Retina (tissue), 1 donor: ENCODE measurements around the gene SMG6.
"Not testable (repeated sequence)": the region's sequence is repeated elsewhere in the genome, so short reads cannot be mapped to it uniquely, and the experiment has no call there.

Experiments used
- DNase-seq: peaks from one replicate; pipeline ENCODE4 v3.0.0-alpha.2; 2016

Gene SMG6

DNA sequence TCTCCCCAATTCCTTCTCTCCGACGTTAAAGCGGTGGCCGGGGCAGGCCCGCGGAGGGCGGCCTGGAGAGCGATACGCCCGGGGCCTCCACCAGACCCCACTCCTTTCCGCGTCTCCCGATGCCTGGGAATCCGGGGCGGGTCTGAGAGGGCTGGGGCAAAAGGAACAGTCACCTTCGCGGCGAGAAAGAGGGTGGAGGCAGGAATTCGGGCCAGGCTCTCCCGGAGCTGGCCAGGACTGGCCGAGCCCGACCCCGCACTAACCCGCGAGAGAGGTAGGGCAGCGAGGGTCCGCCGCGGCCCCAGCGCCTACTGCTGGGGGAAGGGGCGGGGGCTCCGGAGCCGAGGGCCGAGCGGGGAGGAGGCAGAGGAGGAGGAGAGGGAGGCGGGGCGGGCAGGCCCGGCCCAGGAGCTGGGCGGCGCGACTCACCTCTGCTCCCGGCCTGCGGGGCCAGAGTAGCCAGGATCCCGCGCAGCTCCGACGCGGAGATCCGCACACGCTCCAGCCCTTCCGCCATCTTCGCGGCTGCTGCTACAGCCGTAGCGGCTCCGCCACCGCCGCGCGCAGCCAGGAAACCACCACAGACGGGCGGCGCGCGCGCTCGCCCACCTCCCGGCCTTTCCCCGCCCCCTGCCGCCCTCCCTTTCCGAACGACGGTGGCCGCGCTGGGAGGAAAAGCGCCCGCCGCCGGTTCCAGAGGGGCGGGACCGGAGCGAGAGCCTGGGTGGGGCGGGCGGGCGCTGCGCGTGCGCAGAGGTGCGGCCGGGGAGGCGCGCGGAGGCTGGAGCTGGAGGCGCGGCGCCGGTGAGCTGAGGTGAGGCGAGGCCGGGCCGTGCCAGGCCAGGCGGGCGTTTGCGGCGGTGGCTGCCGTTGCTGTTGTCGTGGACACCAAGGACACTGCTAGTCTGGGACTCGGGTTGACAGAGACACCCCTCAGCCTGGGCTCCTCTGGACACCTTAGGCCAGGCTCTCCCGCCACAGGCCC lies at the start of gene SMG6, which contains the start of gene SRR:
TSS of gene SMG6 (minus strand) at position 582 of the 985 bp plus-strand sequence. CDS start at position 517, 65 bp downstream.
TSS of gene SRR (plus strand) at position 747 of the 985 bp plus-strand sequence. CDS start 11,611 bp downstream, outside the sequence.
- peak; percentile 95 for DNase-seq

DNA sequence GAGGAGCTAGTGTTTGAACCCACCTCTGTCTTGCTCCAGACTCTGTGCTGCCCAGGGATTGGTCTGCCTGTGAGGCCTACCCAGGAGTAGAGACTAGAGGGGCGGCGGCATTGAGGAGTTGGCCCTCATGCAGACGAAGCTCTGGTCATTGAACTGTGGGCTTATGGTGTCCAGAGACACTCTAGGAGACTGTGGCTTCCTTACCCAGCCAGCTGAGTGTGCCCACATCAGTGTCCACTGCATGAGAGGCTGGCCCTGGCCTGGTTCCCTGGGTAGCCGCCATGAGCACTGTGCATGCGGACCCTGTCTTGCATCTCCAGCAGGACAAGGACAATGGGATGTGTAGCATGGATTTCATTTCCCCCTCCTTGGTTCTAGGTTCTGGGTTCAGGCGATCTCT lies 47.7 kb upstream of the SMG6 start:
- no peak for DNase-seq

DNA sequence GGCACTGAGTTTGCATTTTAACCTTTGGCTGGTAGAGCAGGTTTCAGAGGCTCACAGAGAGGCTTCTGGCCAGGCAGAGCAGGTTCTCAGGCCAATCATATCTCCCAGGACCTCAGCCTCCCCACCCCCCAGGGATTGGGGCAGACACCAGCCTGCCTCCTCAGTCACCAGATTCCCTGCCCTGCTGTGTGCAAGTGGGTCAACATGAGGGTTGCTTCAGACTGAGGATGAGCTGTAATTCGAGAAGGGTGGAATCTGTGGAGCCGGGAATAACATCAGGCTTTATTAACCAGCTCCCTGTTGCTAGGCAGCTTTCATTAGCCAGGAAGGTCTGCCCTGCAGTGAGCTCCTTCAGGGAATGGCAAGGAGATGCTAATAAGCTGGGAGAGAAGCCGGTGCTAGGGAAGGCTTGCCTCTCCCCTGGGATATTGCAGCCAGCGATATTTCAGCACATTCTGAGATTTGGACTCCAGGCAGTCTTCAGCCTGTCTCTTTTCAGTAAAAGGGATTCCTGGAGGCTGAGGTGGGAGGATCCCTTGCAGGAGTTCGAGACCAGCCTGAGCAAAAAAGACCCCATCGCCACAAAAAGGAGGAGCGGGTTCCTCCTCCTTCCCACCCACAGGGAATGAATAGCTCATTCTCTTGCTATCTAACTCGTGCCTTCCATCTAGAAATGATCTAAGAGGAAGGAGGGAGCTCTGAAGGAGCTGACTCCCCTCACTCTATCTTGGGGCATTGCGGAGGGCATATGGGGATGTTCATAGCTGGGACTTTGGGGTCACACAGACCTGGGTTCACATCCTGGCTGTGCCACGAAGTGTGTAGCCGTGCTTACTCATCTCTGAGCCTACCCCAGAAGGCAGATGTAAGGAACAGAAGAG lies 44.5 kb upstream of the SMG6 start:
- peak; percentile 76 for DNase-seq

DNA sequence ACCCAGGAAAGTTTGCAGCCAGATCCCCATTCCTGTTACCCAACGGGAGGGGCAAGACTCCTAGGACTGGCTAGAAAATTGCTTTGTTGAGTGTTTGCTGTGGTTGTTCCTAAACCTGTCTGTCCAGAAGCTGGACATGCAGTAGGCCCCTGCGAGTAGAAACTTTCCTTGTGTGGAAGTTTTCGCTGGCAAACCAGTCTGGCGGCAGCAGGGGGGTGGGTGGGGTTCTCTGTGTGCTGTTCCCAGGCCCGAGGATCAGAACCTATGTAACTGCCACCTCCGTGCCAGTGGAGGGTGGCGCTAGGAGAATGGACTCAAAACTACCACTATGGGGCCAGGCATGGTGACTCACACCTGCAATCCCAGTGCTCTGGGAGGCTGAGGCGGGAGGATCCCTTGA lies 42.9 kb upstream of the SMG6 start:
- no peak for DNase-seq

DNA sequence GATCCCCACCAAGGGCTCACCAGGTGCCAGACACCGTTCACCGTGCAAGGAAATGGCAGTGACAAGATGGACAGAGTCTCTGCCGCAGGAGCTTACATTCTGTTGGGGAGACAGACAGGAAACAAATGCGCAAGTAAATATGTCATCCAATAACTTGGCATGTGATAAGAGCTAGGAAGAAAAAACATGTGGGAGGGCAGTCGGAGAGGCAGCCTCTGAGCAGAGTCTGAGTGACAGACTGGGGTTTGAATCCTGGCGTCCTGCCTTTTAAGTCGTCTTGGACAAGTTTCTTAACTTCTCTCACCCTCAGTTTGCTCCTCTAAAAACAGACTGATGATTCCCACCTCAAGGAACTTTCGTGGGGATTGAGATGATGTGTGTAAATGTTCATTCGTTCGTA lies 40.9 kb upstream of the SMG6 start:
- no peak for DNase-seq

DNA sequence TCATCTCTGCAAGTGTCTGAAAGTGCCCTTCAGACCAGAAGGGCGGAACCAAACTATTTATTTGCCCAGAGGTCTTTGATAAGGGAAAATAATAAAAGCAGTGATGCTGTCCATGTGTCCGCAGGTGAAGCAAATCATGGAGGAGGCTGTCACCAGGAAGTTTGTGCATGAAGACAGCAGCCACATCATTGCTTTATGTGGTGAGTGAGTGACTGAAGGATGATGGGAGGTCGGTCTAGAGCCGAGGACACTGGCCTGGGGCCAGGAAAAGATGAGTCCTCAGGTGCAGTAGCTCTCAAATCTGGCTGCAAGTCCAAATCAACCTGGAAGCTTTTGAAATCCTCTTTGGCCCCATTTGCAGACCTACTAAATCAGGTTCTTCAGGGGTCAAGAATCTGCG lies 39.8 kb upstream of the SMG6 start:
- DNase-seq, result no peak

DNA sequence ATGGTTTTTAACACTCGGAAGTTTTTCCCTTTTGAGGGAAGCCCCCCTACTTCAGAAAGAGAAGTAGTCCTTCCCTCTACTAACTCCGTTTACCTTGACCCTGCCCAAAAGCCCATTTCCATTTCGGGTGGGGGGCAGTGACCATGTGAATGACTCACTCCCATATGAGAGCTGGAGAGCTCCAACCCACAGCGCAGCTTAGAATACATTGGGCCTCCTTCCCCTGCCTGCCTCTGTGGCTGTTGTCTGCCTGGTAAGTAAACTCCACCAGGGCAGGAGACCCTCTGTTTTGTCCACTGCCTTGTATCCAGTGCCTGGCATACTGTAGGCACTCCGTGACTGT lies 34.7 kb upstream of the SMG6 start:
- DNase-seq, result no peak

DNA sequence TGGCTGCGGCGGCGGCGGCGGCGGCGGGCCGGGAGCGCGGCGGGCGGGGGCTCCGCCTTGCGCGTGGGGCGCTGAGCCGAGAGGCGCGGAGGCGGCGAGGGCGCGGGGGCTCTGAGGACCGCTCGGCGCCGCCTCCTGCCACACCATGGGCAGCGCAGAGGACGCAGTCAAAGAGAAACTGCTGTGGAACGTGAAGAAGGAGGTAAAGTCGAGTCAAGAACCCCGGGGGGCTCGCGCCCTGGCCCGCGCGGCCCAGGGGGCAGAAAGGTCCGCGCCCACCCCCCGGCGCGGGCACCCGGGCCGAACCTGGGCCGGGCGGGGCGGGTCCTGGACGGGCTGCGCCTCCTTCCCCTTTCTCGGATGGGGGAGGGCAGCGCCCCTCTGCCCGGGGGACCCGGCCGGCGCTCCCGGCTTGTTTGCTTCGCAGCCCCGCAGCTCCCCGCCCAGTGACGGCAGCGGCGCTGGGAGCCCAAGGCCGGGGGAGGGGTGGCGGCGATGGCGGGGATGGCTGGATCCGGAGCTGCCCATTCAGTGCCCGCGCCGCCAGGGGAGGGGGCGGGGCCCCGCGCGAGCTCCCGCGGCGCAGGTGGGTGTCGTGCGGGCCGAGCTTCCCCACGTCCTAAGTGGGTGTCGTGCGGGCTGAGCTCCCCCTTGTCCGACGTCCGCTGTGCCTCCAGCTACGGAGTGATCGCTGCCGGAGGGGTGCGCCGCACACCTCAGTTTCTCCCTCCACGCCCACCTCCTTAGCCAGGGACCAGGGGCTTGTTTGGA lies 34.1 kb upstream of the SMG6 start:
- peak; percentile 61 for DNase-seq

DNA sequence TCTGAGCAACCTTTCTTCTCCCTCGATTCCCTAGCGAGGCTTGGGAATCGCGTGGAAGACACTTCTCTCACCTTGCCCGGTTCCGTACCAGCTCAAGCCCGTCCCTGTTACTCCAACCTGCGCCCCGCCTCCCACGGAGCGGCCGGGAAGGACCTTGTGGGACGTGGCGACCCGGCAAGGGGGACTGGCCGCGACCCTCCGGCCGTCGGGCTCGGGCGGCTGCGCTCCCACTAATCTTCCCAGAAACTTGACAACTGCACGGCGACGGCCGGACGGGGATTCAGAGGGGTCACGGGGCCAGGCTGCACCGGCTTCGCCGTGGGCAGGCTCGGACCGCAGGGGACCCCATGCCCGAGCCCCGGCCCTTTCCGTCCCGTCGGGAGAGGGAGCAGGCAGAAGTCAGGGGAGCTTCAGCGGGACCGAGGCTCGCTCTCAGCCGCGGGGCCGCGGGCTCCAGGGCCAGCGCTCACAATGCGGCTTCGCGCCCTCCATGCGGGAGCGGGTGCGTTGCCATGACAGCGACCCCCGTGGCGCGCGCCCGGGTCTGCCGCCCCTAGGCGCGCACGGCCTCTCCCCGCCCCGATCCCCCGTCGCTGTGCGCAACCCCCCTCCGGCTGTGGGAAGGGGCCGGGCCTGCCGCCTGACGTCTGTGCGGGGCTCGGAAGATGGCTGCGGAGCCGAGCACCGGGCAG lies 33.4 kb upstream of the SMG6 start, which contains the start of gene SGSM2:
TSS of gene SGSM2 (plus strand) at position 650 of the 692 bp plus-strand sequence. CDS start 188 bp downstream, outside the sequence.
- DNase-seq, result peak; percentile 84

DNA sequence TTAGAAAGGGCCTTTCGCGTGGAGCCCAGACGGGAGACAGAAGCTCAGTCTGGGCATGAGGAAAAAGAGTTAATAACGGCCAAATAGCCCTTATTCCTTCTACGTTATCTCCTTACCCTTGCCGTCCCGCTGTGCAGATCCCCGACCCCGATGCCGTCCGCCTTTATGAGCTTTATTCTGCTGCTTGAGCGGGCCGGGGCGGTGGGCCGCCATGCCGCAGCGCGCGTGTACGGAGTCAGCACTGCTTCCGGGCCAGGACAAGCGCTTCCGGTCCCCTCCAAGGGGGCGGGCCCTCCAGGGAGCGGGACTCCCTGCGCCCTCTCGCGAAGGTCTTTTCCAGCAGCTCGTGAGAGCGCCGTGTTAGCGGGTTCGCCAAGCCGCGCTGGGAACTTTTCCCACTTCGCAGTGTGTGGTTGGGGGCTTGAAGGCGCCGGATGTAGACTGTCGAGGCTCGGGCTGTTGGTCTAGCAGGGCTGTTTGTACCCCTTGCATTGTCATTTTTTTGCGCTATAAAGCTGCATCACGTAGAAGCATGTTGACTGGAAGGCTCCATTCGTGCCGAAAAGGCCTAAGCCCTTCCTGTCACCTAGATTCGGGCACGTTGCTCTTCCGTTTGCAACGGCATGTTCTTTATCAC lies 32.7 kb upstream of the SMG6 start, which contains the start of gene TSR1:
TSS of gene TSR1 (minus strand) at position 243 of the 637 bp plus-strand sequence. CDS start at position 213, 30 bp downstream.
- peak; percentile 95 for DNase-seq

DNA sequence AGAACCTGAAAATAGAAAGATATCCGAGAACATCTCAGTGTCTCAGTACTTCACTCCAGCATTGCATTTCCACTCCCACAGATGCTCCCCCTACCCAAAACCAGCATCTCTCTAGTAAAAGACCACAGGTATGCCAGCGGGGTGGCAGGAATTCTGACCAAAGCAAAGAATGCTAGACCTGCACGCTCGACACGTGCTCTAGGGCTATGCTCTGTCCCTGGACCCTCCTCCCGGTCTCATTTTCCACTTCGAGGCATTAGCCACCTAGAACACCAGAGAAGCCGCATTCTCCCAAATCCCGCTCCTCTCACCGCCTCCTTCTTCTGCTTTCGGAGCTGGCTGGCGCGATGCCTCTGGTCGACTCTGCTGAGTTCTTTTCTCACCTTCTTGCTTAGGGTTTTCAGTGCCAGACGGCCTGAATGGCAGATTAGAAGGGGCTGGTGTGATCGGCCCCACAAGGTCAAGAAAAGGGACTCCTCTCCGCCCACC lies 32.2 kb upstream of the SMG6 start:
- DNase-seq, result no peak

DNA sequence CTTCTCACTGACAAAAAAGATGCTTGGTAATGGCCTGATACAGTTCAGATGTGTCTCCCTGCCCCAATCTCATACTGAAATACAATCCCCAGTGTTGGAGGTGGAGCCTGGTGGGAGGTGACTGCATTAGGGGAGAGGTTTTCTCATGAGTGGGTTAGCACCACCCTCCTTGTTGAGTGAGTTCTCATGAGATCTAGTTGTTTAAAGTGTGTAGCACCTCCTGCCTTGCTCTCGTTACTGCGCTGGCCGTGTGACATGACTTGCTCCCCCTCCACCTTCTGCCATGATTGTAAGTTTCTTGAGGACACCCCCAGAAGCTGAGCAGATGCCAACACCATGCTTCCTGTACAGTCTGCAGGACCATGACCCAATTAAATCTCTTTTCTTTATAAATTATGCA lies 27.7 kb upstream of the SMG6 start:
- DNase-seq, result no peak

DNA sequence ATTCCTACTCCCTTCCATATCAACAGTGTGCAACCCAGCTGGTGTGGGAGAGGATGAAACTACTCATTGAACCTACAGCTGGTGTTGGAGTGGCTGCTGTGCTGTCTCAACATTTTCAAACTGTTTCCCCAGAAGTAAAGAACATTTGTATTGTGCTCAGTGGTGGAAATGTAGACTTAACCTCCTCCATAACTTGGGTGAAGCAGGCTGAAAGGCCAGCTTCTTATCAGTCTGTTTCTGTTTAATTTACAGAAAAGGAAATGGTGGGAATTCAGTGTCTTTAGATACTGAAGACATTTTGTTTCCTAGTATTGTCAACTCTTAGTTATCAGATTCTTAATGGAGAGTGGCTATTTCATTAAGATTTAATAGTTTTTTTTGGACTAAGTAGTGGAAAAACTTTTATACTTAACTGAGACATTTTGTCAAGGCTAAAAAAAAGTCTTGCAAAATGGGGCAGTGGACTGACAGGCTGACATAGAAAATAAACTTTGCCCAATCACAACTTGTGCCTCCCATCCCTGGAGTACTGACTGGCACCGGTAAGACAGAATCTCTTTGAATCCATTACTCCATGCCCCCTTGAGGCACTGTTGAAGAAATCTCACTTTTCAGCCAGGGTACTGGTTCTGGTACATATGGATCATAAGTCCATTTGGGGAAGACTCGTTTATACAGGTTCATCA lies 20.2 kb upstream of the SMG6 start:
- no peak for DNase-seq

DNA sequence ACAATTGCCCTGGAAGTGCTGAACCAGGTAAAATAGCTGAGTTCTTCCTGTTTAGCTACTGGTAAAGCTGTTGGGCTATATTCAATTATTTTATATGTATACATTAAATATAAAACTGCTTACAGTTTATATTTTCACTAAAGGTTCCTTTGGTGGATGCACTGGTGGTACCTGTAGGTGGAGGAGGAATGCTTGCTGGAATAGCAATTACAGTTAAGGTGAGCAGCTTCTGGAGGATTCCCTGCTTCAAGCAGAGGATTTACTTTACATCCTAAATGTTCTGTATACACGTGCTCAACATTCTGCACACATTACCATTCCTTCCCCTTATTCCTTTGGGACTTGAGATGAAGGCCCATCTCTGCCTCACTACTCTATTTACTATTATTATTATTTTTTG lies 17.8 kb upstream of the SMG6 start:
- no peak for DNase-seq

DNA sequence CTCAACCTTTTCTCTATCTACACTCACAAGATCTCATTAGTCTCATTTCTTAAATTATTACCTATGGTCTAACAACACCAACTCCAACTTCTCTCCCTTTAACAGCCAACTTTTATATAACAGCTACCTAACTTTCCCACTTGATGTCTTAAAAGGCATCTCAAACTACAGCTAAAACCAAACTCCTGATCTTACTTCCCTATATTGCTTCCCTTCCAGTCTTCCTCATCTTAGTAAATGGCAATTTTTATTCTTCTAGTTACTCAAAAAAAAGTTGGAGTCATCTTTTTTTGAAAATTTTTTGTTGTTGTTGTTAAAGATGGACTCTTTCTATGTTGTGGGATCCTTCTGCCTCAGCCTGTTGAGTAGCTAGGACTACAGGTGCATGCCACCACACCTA lies 15.5 kb upstream of the SMG6 start:
- no peak for DNase-seq

DNA sequence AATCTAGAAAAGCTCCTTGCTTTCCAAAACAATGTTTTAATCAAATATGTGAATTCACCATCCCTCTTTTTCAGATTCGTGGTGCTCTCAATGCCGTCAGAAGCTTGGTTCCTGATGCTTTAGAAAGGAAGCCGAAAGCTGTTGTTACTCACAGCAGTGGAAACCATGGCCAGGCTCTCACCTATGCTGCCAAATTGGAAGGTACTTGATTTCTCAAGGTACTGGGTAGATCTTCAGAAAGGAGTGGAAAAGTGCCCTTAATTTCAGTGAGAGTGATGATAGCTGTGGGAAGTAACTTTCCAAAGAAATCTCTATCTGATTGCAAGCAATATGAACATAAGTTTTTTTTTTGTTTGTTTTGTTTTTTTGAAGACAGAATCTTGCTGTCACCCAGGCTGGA lies 14.2 kb upstream of the SMG6 start:
- no peak for DNase-seq

DNA sequence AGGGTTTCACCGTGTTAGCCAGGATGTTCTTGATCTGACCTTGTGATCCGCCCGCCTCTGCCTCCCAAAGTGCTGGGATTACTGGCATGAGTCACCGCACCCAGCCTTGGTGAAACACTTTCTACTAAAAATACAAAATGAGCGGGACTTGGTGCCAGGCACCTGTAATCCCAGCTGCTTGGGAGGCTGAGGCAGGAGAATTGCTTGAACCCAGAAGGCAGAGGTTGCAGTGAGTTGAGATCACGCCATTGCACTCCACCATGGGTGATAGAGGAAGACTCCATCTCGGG lies 13.3 kb upstream of the SMG6 start:
- DNase-seq, result not testable (repeated sequence)

DNA sequence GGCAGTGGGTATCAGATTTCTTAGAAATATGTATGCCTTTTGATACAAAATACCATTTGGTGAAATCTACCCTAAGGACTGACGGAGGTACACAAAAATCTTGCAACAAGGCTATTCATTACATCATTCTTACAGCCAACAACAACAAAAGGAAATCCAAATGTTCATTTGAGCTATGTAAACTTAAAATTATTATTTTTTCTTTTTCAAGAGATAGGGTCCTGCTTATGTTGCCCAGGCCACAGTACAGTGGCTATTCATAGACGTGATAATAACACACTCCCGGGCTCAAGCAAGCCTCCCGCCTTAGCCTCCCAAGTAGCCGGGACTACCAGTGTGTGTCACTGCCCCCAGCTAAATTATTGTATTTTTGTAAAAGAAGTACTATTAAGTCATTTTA lies 9.2 kb upstream of the SMG6 start:
- no peak for DNase-seq

DNA sequence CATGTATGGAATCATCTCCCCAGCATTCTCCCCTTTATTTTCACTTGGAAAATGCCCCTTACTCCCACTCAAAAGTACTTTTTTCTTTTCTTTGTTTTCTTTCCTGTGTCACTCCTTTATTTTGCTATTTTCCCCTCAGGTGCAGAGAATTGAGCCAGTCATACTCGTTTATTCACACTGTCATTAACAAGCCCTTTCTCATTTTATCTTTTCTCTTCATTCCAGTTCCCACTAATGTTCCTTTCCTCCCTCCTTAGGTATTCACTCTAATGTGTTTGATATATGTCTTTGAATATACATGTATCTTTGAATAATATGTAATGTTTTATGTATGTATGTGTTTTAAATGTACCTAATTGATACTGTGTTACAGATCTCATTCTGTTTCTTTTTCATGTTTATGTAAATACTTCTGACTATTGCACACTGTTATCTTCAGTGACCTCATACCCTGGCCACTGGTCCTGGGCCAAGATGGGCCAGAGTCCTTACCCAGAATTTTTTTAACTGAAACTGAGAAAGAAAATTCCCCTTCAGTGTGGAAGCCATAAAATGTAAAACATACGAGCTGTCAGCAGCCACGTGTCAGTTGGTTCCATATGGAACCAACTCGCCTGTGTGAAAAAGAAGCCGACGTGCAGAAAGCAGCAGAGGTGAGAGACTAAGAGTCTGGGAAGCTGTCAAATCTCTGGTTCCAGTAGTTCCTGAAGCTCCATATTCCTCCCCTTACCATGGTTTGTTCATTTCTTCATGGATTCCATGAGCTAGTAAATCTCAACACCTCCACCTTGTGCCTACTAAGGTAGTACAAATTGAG lies 6.0 kb upstream of the SMG6 start:
- no peak for DNase-seq

DNA sequence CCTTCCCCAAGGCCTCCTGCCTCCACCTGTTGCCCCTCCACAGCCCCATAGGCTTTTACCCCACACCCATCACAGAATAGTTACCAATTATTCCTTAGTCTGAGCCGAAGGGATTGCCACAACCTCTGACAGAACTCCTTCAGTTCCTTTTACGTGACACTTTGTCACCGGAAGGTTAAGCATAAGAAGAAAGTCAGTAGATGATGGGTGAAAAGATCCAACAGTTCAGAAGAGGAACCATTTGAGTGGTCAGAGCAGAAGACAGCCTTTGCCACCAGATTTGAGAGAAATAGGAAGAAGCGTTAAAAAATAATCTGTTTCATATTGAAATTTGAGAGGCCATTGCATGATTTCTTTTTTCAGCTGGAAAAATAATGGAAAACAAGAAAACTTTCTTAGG lies 1.3 kb upstream of the SMG6 start:
- DNase-seq, result no peak
